Sigmoid colon (tissue), 7 donors: Measurements from ENCODE around the gene TMEM213. TPM values are rescaled to one million over a fixed set of nuclear protein-coding genes. Genes with fewer than 3 reads are reported as not detected.

Source experiments
- DNase-seq: peaks from one replicate; pipeline ENCODE4 v3.0.0-alpha.2; 2019
- H3K27ac ChIP-seq, 4 donors: fragments of 200-600 bp; sonication (generic); one replicate each; pipeline ENCODE4 v1.5.1; 2016 to 2019; ENCODE audit warnings: mild to moderate bottlenecking in 1 of 4
- H3K27me3 ChIP-seq, 3 donors: fragments of 200-600 bp; sonication (generic); one replicate each; pipeline ENCODE4 v1.5.1; 2019; ENCODE audit warnings: mild to moderate bottlenecking in 1 of 3
- H3K36me3 ChIP-seq, 4 donors: fragments of 200-600 bp; sonication (generic); one replicate each; pipeline ENCODE4 v1.5.1; 2016 to 2019
- H3K4me1 ChIP-seq, 4 donors: fragments of 200-600 bp; sonication (generic); one replicate each; pipeline ENCODE4 v1.5.1; 2017 to 2019
- H3K4me3 ChIP-seq, 4 donors: fragments of 200-600 bp; sonication (generic); one replicate each; pipeline ENCODE4 v1.5.1; 2017 to 2019; ENCODE audit warnings: mild to moderate bottlenecking in 2 of 4, moderate library complexity in 1 of 4
- H3K9me3 ChIP-seq, 4 donors: fragments of 200-600 bp in 3 of 4; sonication (generic) in 3 of 4; one replicate each; pipeline versions ENCODE4 v1.5.1 to v1.6.1; 2013 to 2019
- EP300 ChIP-seq, 4 donors: sonication (generic); formaldehyde crosslinking; IDR thresholded peaks; one replicate each; pipeline ENCODE4 v1.6.1; 2017; ENCODE audit warnings: antibody characterized with exemption in 4 of 4
- POLR2A ChIP-seq, 2 donors: fragments of 450-650 bp; IDR thresholded peaks; one replicate each; pipeline ENCODE4 v1.6.1; 2016; ENCODE audit warnings: antibody characterized with exemption in 2 of 2, mild to moderate bottlenecking in 2 of 2, moderate library complexity in 2 of 2
- POLR2AphosphoS5 ChIP-seq, 4 donors: sonication (generic); formaldehyde crosslinking; IDR thresholded peaks; one replicate each; pipeline ENCODE4 v1.6.1; 2017; ENCODE audit warnings: antibody characterized with exemption in 4 of 4
- WGBS, 2 donors: extraction: QIAGEN DNeasy Blood & Tissue Kit; methylation state at CpG; one replicate each; pipeline ENCODE4 v1.1.7; 2013; 5-methylcytosine and 5-hydroxymethylcytosine counted together
- intact Hi-C: fragments of 100-400 bp; cut with DNase I; formaldehyde crosslinking; loops from one replicate; pipeline ENCODE4 v1.15.1; 2023
- polyA plus RNA-seq, 3 donors: library from polyadenylated mRNA; stranded (reverse); fragments of 200-250 nt; gene quantifications; one replicate each; pipeline ENCODE4 v1.2.3, GENCODE V29; 2013
- total RNA-seq, 4 donors: library from RNA; depleted of rRNA; stranded (reverse); fragments of >200 nt; gene quantifications; one replicate each; pipeline ENCODE4 v1.1.0, GENCODE V29; 2016
- TF ChIP-seq, protein P1 (sequence below), 4 experiments: fragments of 450-650 bp in 3 of 4; fragments of 200-600 bp in 1 of 4; IDR thresholded peaks; one replicate each; pipeline ENCODE4 v1.5.1; 2016 to 2019; ENCODE audit warnings: antibody characterized with exemption in 4 of 4, mild to moderate bottlenecking in 3 of 4, moderate library complexity in 2 of 4
- donor health status: healthy with polysubstance abuse.
- donor health status: Bipolar disorder and iron deficiency.
- donor health status: healthy.

TMEM213 gene, protein sequence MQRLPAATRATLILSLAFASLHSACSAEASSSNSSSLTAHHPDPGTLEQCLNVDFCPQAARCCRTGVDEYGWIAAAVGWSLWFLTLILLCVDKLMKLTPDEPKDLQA
- not detected for total RNA-seq
- polyA plus RNA-seq = under 1 TPM in 1 of 3 donors, not detected in 2; 0.01 TPM

DNA sequence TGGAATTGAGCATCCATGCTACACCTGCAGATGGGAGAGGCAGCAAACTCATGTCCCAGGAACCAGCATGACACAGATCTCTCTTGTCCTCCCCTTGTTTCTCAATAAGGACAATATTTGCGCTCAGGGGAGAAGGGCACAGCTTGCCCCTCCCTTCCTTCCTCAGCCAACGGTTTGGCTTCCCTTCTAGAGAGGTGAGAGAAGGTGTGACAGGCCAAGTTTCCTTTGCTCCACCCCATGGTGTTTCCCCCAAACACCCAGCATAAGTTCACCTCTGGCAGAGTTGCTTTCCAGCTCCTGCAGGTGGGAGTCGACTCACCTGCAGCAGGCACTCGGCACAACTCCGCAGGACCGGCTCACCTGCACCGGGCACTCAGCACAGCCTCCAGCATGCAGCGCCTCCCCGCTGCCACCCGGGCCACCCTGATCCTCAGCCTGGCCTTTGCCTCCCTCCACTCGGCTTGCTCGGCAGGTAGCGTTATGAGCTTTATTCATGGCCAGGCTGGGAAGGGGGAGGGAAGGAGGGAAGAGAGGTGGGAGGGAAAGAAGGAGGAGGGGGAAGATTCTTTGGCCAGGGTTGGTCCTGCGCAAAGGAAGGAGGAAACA lies at the start of gene TMEM213, which contains the start of gene ATP6V0A4:
TSS of gene TMEM213 (plus strand) at position 280 of the 606 bp plus-strand sequence. CDS start at position 391, 111 bp downstream.
TSS of gene ATP6V0A4 (minus strand) at position 482 of the 606 bp plus-strand sequence. CDS start 26,949 bp downstream, outside the sequence.
- WGBS, 2 donors = 40 to 78% methylated on average over 14 of the region's 14 CpGs
- TF ChIP-seq, protein P1, sequence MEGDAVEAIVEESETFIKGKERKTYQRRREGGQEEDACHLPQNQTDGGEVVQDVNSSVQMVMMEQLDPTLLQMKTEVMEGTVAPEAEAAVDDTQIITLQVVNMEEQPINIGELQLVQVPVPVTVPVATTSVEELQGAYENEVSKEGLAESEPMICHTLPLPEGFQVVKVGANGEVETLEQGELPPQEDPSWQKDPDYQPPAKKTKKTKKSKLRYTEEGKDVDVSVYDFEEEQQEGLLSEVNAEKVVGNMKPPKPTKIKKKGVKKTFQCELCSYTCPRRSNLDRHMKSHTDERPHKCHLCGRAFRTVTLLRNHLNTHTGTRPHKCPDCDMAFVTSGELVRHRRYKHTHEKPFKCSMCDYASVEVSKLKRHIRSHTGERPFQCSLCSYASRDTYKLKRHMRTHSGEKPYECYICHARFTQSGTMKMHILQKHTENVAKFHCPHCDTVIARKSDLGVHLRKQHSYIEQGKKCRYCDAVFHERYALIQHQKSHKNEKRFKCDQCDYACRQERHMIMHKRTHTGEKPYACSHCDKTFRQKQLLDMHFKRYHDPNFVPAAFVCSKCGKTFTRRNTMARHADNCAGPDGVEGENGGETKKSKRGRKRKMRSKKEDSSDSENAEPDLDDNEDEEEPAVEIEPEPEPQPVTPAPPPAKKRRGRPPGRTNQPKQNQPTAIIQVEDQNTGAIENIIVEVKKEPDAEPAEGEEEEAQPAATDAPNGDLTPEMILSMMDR (IDR thresholded peaks at IDR 0.05) = no peak
- TF ChIP-seq EP300 (IDR thresholded peaks at IDR 0.05) = no peak
- no peak for TF ChIP-seq POLR2A (IDR thresholded peaks at IDR 0.05)
- TF ChIP-seq POLR2AphosphoS5 (IDR thresholded peaks at IDR 0.05) = no peak
- no peak within 1 kb of the TSS for H3K27ac ChIP-seq
- peaks cover 0 to 7% (median 0%) of the 10 kb centered on the region in 3 donors for H3K27me3 ChIP-seq
- H3K36me3 ChIP-seq = no peaks in the 10 kb centered on the region
- H3K4me1 ChIP-seq = no peaks in the 10 kb centered on the region
- intact Hi-C loops = no loop called here
- DNase-seq = no peak
- H3K9me3 ChIP-seq = no peaks in the 10 kb centered on the region
- H3K4me3 ChIP-seq = no peak within 1 kb of the TSS

DNA sequence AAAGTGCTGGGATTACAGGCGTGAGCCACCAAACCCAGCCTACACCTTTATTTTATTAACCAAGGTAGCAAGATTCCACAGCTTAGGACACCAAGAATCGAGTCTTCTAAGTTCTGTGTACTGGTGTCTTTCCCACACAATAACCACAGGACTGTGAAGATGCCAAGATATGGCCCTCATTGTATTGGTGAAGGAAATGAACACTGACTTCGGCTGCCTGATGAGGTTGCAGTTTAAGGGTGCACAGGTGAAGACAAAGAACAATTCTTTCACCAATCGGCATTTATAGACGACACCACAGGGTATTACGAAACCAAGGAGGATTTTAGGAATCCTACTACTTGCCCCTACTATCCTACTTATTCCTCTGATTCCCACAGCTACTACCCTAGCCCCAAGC lies 49.1 kb upstream of the TMEM213 start:
- Histone ChIP-seq H3K4me3 (no peak overlapping the region), H3K9me3 (no peaks in the 10 kb centered on the region), H3K27ac (no peak overlapping the region), H3K36me3 (no peaks in the 10 kb centered on the region), H3K27me3 (no peaks in the 10 kb centered on the region), H3K4me1 (no peaks in the 10 kb centered on the region)
- intact Hi-C loops = no loop called here
- whole genome bisulfite sequencing, 2 donors = 83 to 86% methylated on average over 6 of the region's 6 CpGs
- no peak for DNase-seq
- no peak for TF ChIP-seq EP300 (IDR thresholded peaks at IDR 0.05)
- TF ChIP-seq, protein P1 (IDR thresholded peaks at IDR 0.05) = no peak
- no peak for TF ChIP-seq POLR2A (IDR thresholded peaks at IDR 0.05)
- no peak for TF ChIP-seq POLR2AphosphoS5 (IDR thresholded peaks at IDR 0.05)

DNA sequence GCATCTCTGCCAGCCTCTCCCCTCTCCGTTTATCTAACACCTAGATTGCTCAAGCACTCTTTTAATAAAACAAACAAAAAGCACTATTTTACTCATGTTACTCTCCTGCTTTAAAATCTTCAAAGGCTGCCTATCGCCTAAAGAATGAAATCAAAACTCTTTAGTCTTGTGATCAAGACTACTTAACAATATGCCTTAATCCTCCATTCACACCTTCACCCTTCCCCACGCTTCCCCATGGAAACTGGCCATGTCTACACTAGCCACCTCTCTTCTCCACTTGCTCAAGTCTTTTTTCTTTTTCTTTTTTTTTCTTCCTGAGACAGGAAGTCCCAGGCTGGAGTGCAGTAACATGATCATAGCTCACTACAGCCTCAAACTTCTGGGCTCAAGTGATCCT lies 47.8 kb upstream of the TMEM213 start:
- no peaks in the 10 kb centered on the region for H3K36me3 ChIP-seq
- TF ChIP-seq POLR2A (IDR thresholded peaks at IDR 0.05) = no peak
- TF ChIP-seq, protein P1 (IDR thresholded peaks at IDR 0.05) = no peak
- no peak for TF ChIP-seq POLR2AphosphoS5 (IDR thresholded peaks at IDR 0.05)
- TF ChIP-seq EP300 (IDR thresholded peaks at IDR 0.05) = no peak
- no peaks in the 10 kb centered on the region for H3K27me3 ChIP-seq
- 73 to 75% methylated on average over 3 of the region's 3 CpGs for WGBS, 2 donors
- H3K4me3 ChIP-seq = no peak overlapping the region
- no peak for DNase-seq
- no peaks in the 10 kb centered on the region for H3K9me3 ChIP-seq
- intact Hi-C loops = no loop called here
- no peaks in the 10 kb centered on the region for H3K4me1 ChIP-seq
- H3K27ac ChIP-seq = no peak overlapping the region

DNA sequence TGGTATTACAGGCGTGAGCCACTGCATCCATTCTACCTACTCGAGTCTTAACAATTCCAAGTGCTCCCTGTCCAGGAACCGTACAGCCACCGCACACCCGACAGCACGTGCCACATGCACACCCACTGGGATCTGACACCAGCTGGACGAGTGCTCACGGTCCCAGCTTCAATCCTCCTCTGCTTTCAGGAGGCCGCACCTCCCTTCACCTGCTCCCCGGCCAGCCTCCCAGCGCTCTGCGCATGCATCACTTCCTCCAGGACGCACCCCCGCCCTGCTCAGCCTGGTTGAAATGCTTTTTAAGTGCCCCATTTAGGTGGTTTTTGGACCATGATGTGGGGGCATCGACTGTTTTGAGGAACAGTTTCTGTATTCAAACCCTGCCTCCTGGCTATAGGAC lies 47.3 kb upstream of the TMEM213 start:
- DNase-seq = no peak
- intact Hi-C loops = no loop called here
- 91 to 94% methylated on average over 15 of the region's 15 CpGs for WGBS, 2 donors
- no peaks in the 10 kb centered on the region for H3K27me3 ChIP-seq
- H3K27ac ChIP-seq = no peak overlapping the region
- H3K9me3 ChIP-seq = no peaks in the 10 kb centered on the region
- H3K4me3 ChIP-seq = no peak overlapping the region
- H3K4me1 ChIP-seq = no peaks in the 10 kb centered on the region
- no peaks in the 10 kb centered on the region for H3K36me3 ChIP-seq
- no peak for TF ChIP-seq POLR2AphosphoS5 (IDR thresholded peaks at IDR 0.05)
- TF ChIP-seq EP300 (IDR thresholded peaks at IDR 0.05) = no peak

DNA sequence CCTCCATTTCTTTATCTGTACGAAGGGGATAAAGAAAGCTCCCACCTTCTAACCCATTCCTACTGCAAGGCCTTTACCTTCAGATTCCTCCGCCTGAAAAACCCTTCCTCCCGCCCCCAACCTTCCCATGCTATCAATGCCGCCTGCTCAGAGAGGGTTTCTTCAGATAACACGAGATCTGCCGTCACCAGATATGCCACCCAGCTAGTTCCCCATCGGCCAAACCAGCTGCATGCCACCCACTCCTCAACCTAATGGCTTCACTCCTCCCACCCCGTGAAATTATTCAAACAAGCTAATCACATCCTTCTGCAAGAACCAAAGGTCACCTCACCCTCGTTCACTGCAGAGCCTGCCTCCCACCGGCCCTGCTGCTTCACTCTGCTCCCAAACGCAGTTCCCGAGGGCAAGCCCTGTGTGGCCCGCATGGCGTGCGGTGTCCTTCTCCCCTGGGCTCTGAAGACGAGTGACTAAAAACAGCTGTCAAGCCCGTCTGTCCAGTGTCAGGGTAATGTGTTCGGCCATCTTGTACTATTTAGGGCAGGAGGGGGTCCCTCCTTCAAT lies 46.8 kb upstream of the TMEM213 start:
- WGBS, 2 donors = 86% methylated on average over 18 of the region's 18 CpGs
- H3K27ac ChIP-seq = no peak overlapping the region
- intact Hi-C loops = no loop called here
- no peaks in the 10 kb centered on the region for H3K4me1 ChIP-seq
- DNase-seq = no peak
- no peaks in the 10 kb centered on the region for H3K27me3 ChIP-seq
- H3K9me3 ChIP-seq = no peaks in the 10 kb centered on the region
- TF ChIP-seq, protein P1 (IDR thresholded peaks at IDR 0.05) = no peak
- TF ChIP-seq POLR2AphosphoS5 (IDR thresholded peaks at IDR 0.05) (no peak), EP300 (IDR thresholded peaks at IDR 0.05) (no peak), POLR2A (IDR thresholded peaks at IDR 0.05) (no peak)
- no peaks in the 10 kb centered on the region for H3K36me3 ChIP-seq
- no peak overlapping the region for H3K4me3 ChIP-seq
